ENCODE measurements around the gene ARSI. TPM values are rescaled to one million over a fixed set of nuclear protein-coding genes. Genes with fewer than 3 reads are reported as not detected.

ARSI gene
- total and polyA plus RNA-seq, 2 of the 4 experiments (the other 2 are of a cell fraction) = 14.8 to 15.2 TPM

DNA sequence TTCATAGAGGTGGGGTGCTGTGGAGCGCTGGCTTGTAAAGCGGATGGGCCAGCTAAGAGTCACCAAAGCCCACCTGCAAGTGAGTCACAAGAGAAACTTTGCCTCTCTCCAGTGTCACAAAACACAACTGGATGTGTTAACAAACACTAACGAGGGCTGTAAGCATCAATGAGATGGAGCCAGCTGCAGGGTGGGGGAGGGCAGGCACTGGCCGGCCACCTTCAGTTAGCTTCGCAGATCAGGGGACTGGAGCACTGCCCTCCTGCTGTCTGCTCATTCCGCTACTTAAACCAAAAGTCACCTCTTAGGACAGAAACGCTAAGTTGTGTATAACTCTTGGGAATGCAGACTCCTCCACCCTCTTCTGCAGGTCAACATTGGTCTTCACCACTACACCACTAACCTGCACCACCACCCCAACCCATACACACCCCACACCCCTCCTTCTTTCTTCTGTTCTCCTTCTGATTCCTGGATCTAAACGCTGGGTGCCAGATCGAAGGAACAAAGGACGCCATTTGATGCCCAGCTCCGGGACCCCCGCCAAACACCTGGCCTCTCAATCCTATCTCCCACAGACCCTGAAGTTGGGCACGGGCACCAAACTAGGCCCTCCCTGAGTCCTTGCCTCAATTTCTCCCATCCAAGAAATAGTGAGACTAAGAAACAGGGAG, 2.1 kb downstream of the ARSI start:
- Histone ChIP-seq H3K4me1 (ENCODE audit: control insufficient read depth, insufficient read depth, low read length) (peaks cover 45% of the 10 kb centered on the region), H2AFZ (replicated peaks; ENCODE audit: low read length, poor library complexity) (peak overlapping the region; percentile 53), H3K9me1 (ENCODE audit: insufficient read depth, low read length) (peaks cover 37% of the 10 kb centered on the region), H3K18ac (ENCODE audit: low read depth, low read length) (peak overlapping the region; percentile 33), H3K79me1 (ENCODE audit: low read depth in 1 of 2, low read length in 2 of 2) (peaks cover 4 to 40% of the 10 kb centered on the region in 2 experiments; a peak in 3 of 4 replicates), H3K36me3 (ENCODE audit: control insufficient read depth, insufficient read depth, low read length) (peaks cover 12% of the 10 kb centered on the region; the same call in 1 of the 2 replicates), H3K27me3 (ENCODE audit: control insufficient read depth, insufficient read depth, low read length) (no peaks in the 10 kb centered on the region), H3K4me2 (ENCODE audit: low read depth, low read length) (peak overlapping the region; percentile 75), H3K56ac (ENCODE audit: extremely low read depth, insufficient read depth, low read length) (peak overlapping the region; percentile 27; the same call in 1 of the 2 replicates), H3K4ac (ENCODE audit: low read depth, low read length) (peak overlapping the region; percentile 47), H2BK20ac (ENCODE audit: low read depth, low read length) (peak overlapping the region; percentile 55), H3K27ac (ENCODE audit: insufficient read depth, low read length) (peak overlapping the region; percentile 54), H3K23ac (ENCODE audit: low read depth, low read length) (peak overlapping the region; percentile 48; the same call in 1 of the 2 replicates), H3K9me3 (ENCODE audit: control insufficient read depth, insufficient read depth, low read length) (no peaks in the 10 kb centered on the region), H2BK120ac (ENCODE audit: low read depth, low read length) (peak overlapping the region; percentile 80), H2AK5ac (ENCODE audit: low read depth, low read length) (peak overlapping the region; percentile 65), H2BK15ac (ENCODE audit: low read depth, low read length) (peak overlapping the region; percentile 17; the same call in 2 of the 3 replicates), H3K4me3 (ENCODE audit: insufficient read depth, low read depth, low read length) (peak overlapping the region; percentile 6; the same call in 1 of the 2 replicates), H4K91ac (ENCODE audit: insufficient read depth, low read depth, low read length) (peak overlapping the region; percentile 64), H4K5ac (ENCODE audit: low read depth, low read length) (peak overlapping the region; percentile 16; the same call in 1 of the 2 replicates), H3K9ac (ENCODE audit: low read depth, low read length) (peak overlapping the region; percentile 41; the same call in 1 of the 2 replicates), H2AK9ac (replicated peaks; ENCODE audit: low read depth, low read length, poor library complexity) (peak overlapping the region; percentile 12), H2BK5ac (ENCODE audit: low read depth, low read length, poor library complexity, severe bottlenecking) (peak overlapping the region; percentile 16), H4K20me1 (ENCODE audit: insufficient read depth, low read length) (peaks cover 8% of the 10 kb centered on the region; the same call in 1 of the 2 replicates), H3K14ac (replicated peaks; ENCODE audit: low read depth, low read length) (peak overlapping the region; percentile 66), H4K8ac (ENCODE audit: low read depth in 2 of 2, low read length in 2 of 2) (peak overlapping the region; percentile 32 to 56; a peak in 2 of 4 replicates)
- no peak for TF ChIP-seq RAD21 (IDR thresholded peaks at IDR 0.05; ENCODE audit: low read length)
- TF ChIP-seq MXI1 (IDR thresholded peaks at IDR 0.05; ENCODE audit: borderline replicate concordance, low read depth, low read length) = no peak
- no peak for TF ChIP-seq RCOR1 (IDR thresholded peaks at IDR 0.05; ENCODE audit: insufficient replicate concordance, low read length)
- no peak for TF ChIP-seq FOS (IDR thresholded peaks at IDR 0.05; ENCODE audit: low read depth, low read length)
- TF ChIP-seq RFX5 (IDR thresholded peaks at IDR 0.05; ENCODE audit: low read depth, low read length) = no peak
- TF ChIP-seq, protein P1, sequence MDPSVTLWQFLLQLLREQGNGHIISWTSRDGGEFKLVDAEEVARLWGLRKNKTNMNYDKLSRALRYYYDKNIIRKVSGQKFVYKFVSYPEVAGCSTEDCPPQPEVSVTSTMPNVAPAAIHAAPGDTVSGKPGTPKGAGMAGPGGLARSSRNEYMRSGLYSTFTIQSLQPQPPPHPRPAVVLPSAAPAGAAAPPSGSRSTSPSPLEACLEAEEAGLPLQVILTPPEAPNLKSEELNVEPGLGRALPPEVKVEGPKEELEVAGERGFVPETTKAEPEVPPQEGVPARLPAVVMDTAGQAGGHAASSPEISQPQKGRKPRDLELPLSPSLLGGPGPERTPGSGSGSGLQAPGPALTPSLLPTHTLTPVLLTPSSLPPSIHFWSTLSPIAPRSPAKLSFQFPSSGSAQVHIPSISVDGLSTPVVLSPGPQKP (IDR thresholded peaks at IDR 0.05; ENCODE audit: borderline replicate concordance, low read depth, low read length) = no peak
- TF ChIP-seq CEBPB (IDR thresholded peaks at IDR 0.05; ENCODE audit: low read depth, low read length) = no peak
- no peak for TF ChIP-seq CHD1 (IDR thresholded peaks at IDR 0.05; ENCODE audit: low read depth, low read length)
- TF ChIP-seq, protein P2, sequence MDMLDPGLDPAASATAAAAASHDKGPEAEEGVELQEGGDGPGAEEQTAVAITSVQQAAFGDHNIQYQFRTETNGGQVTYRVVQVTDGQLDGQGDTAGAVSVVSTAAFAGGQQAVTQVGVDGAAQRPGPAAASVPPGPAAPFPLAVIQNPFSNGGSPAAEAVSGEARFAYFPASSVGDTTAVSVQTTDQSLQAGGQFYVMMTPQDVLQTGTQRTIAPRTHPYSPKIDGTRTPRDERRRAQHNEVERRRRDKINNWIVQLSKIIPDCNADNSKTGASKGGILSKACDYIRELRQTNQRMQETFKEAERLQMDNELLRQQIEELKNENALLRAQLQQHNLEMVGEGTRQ (IDR thresholded peaks at IDR 0.05; ENCODE audit: low read depth, low read length) = no peak
- dilution Hi-C loops (cut with HindIII; ENCODE audit: low sequenced_read_pairs, unreplicated experiment) (no loop called here), intact Hi-C loops (cut with micrococcal nuclease) (no loop called here), in situ Hi-C loops (cut with MboI; ENCODE audit: low sequenced_read_pairs) (no loop called here)
- CTCF ChIA-PET = no interaction called here
- POLR2A ChIA-PET (ENCODE audit: unreplicated experiment) = no interaction called here
- no peak for ATAC-seq (ENCODE audit: low read depth)
- no peak for DNase-seq
- BruUV-seq (replicated peaks) = no TSS peak
- WGBS, 2 experiments (ENCODE audit: extremely low coverage in 2 of 2, insufficient read length in 1 of 2) = 7% methylated on average over 3 of the region's 13 CpGs; no CpG with 5 or more reads in 1 of the 2 experiments
